Neutrophil (primary cell): ENCODE measurements around the gene EPHA1.
A peak's percentile ranks its signal among the peaks of the same experiment; 100 is the strongest.

ENCODE experiments used
- H3K27ac ChIP-seq: fragments of 200-600 bp; sonication (generic); 2 replicates; pipeline ENCODE4 v1.5.1; 2016; ENCODE audit warnings: mild to moderate bottlenecking, moderate library complexity
- H3K27me3 ChIP-seq: fragments of 200-600 bp; sonication (generic); 2 replicates; pipeline ENCODE4 v1.6.0; 2016; ENCODE audit warnings: mild to moderate bottlenecking
- H3K36me3 ChIP-seq: fragments of 200-600 bp; sonication (generic); 2 replicates; pipeline ENCODE4 v1.5.1; 2017
- H3K4me1 ChIP-seq, 2 experiments: fragments of 200-600 bp in 1 of 2; sonication (generic) in 1 of 2; 1 replicate in 1 of 2; 2 replicates in 1 of 2; pipeline versions ENCODE4 v1.5.1 to v1.6.1; 2013 to 2016; ENCODE audit warnings: low read depth in 1 of 2, low read length in 1 of 2, mild to moderate bottlenecking in 1 of 2, moderate library complexity in 1 of 2; ENCODE audit not compliant: control insufficient read depth in 1 of 2, insufficient read depth in 1 of 2
- H3K4me3 ChIP-seq, 2 experiments: fragments of 200-600 bp in 1 of 2; sonication (generic) in 1 of 2; 1 replicate in 1 of 2; 2 replicates in 1 of 2; pipeline ENCODE4 v1.5.1; 2013 to 2016; ENCODE audit warnings: low read depth in 1 of 2, low read length in 1 of 2, mild to moderate bottlenecking in 1 of 2, moderate library complexity in 1 of 2
- H3K9me3 ChIP-seq: fragments of 200-600 bp; sonication (generic); 2 replicates; pipeline ENCODE4 v1.5.1; 2016
- CTCF ChIP-seq: fragments of 200-600 bp; sonication (generic); IDR thresholded peaks from 2 replicates; pipeline ENCODE4 v1.5.1; 2016; ENCODE audit warnings: antibody characterized with exemption

Gene EPHA1

GRCh38 chr7:143363016-143363937 lies 45.4 kb downstream of the EPHA1 start:
- Histone ChIP-seq H3K27me3 (peaks cover 85% of the 10 kb centered on the region), H3K36me3 (no peaks in the 10 kb centered on the region), H3K9me3 (no peaks in the 10 kb centered on the region), H3K27ac (no peak overlapping the region), H3K4me1 (peaks cover 6 to 14% of the 10 kb centered on the region in 2 experiments), H3K4me3 (peak overlapping the region in 1 of 2 experiments; percentile 41)
- TF ChIP-seq CTCF = no peak

GRCh38 chr7:143362131-143363015 lies 46.3 kb downstream of the EPHA1 start, which contains the start of gene FAM131B:
Gene FAM131B (minus strand): TSS chr7:143362713. CDS start chr7:143362603, 110 bp downstream.
- H3K36me3 ChIP-seq = no peaks in the 10 kb centered on the region
- H3K4me3 ChIP-seq = peak within 1 kb of the TSS; percentile 38 to 69
- H3K27me3 ChIP-seq = peaks cover 92% of the 10 kb centered on the region
- no peak for TF ChIP-seq CTCF
- peaks cover 6 to 14% of the 10 kb centered on the region in 2 experiments for H3K4me1 ChIP-seq
- H3K9me3 ChIP-seq = no peaks in the 10 kb centered on the region
- H3K27ac ChIP-seq = no peak within 1 kb of the TSS

GRCh38 chr7:143361552-143362130 lies 47.0 kb downstream of the EPHA1 start:
- Histone ChIP-seq H3K36me3 (no peaks in the 10 kb centered on the region), H3K4me3 (peak overlapping the region in 1 of 2 experiments; percentile 69), H3K27me3 (peaks cover 91% of the 10 kb centered on the region), H3K27ac (no peak overlapping the region), H3K4me1 (peaks cover 6 to 14% of the 10 kb centered on the region in 2 experiments), H3K9me3 (no peaks in the 10 kb centered on the region)
- no peak for TF ChIP-seq CTCF

DNA sequence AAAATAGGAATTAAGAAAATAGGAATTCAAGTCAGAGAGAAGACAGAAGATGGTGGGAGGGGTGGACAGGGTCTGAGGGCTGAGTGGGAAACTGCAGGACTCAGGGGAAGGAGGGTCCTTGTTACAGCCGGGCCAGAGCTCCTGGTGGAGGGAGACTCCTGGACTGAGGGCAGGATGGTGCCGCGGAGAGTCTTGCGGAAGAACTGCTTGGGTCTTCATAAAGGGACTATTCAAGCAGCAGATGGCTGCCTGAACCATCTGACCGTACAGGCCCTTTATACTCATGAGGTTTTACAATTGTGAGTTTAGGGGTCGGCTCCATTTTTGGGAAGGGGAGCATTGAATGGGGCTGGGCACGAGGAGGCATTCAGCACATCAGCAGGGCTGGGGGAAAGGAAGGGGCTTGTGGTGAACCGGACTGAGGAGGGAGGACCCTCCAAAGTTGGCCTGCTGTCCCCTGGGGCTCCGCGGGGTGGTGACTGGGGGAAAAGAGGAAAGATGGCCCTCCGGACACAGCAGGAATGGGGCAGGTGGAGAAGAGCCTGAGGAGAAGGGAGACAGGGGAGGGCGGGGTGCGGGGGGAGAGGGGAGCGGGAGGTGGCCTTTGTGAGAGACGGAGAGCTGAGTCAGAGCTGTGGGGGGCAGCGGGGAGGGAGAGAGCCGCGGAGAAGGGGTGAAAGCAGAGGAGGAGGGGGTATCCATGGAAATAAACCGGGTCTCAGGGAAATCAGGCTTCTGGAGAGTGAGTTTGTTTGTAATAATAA lies 47.7 kb downstream of the EPHA1 start:
- TF ChIP-seq CTCF = no peak
- H3K9me3 ChIP-seq = no peaks in the 10 kb centered on the region
- no peak overlapping the region for H3K27ac ChIP-seq
- no peaks in the 10 kb centered on the region for H3K36me3 ChIP-seq
- peaks cover 84% of the 10 kb centered on the region for H3K27me3 ChIP-seq
- peaks cover 6 to 14% of the 10 kb centered on the region in 2 experiments for H3K4me1 ChIP-seq
- no peak overlapping the region for H3K4me3 ChIP-seq
